Stimulated activated CD8-positive, alpha-beta memory T cell treated with anti-CD3 and anti-CD28 coated beads, Interleukin-15, amount 100 ng/mL, for 4 hours (primary cell): ENCODE measurements around the gene ZNF599.
"Not testable (repeated sequence)": the region's sequence is repeated elsewhere in the genome, so short reads cannot be mapped to it uniquely, and the experiment has no call there.

Experiments used
- DNase-seq, 2 donors: peaks; one replicate each; pipeline ENCODE4 v3.0.0-alpha.2; 2020; ENCODE audit warnings: low read depth in 2 of 2

Gene ZNF599

DNA sequence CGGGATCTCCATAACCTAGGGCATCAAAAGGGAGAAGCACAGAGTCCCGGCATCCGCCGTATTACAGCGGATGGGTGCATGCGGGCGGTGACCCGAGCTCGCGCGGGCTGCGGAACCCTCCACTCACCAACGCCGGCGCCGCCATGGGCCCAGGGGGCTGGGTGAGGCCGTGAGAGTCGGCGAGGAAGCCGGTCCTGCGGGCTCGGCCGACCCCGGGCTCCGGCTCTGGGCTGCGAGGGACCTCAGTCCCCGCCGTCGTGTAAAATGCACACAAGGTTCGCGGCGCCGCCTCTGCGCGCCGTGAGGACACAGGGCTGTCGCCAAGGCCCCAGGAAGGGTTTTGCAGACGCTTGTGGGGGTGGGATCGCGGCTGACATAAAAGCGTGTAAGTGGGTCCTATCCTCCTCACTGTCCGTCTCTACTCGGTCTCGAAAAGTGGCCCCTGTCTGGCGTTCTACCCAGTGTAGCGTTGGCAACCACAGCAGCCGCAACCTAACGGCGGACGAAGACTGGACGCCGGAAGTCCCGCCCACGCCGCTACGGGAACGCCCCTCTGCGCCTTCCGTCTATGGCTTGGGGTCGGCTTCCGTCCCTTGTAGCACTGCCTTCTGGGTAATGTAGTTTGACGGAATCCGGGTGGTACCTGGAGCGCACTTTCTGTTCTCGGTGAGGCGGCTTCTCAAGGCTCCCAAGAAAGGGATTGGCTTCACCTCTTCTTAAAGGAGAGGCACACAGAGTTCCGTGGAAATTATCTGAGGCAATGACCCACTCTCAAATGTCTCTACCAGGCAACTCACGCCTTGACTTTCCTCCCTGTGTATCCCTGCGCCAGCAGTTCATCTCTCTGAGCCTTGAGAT lies at the start of gene ZNF599:
ZNF599 (minus strand) TSS at position 519 of the 858 bp plus-strand sequence; CDS start at position 145, 374 bp downstream.
- DNase-seq, result peak; percentile 76

GRCh38 chr19:34818270-34818669 lies 45.3 kb upstream of the ZNF599 start:
- no peak for DNase-seq

- no peak for DNase-seq
These were observed 43.7 kb upstream of the ZNF599 start for GRCh38 chr19:34816708-34817107.

GRCh38 chr19:34808566-34808965 lies 35.6 kb upstream of the ZNF599 start:
- DNase-seq, result no peak

DNA sequence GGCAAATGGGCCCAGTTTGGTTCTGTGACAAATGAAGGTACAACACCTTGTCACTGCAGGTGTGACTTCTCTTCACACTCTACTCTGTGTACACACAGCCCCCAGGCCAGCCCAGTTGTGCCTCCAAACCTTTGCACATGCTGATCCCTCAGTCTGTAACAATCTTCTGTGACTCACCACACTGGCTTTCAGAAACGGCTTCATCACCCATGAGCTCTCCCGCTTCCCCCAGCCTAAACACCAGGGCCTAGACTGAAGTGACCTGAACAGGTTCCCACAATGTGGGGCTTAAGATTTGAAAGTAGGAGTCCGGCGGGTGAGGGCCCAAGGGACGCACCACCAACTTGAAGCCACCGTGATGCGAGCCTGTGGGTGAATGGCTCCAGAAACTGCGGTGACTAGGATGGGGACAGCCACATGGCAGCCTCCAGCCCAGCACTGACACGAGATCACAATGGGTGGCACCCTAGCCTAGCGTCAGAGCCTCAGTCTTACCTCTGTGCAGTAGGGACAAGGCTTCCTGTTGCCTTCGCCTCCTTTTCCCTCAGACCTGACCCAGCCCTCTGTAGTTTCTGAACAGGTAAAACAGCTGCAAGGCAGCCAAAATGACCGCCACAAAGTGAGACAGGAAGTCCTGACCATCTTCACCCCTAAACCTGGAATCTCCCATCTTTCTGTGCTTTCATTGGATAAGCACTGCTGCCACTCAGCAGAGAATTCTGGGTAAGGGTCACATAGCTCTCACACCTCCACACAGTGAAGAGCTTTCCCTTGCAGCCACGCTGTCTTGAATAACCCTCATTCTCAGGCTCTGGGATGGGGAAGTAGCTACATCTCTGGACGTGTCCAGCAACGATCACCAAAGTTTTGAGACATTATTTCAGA lies 34.2 kb upstream of the ZNF599 start:
- DNase-seq, result no peak

DNA sequence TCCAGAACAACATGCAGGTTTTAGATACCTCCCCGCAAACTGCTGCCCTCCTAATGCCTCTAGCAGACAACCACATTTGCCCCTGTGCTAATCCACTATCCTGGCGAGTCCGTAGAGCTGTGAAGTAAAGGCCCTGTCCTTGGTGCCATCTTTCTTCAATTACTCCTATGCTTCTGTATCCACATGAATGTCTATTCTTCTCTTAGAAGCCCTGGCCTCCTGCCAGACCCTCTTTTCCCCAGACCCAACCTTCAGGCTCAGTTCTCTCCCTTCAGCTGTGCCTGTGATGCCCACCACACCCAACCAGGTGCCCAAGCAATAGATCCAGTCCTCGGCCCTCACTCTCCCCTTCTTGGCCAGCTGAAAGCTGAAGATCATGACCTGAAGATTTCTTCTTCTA lies 31.1 kb upstream of the ZNF599 start:
- no peak for DNase-seq

DNA sequence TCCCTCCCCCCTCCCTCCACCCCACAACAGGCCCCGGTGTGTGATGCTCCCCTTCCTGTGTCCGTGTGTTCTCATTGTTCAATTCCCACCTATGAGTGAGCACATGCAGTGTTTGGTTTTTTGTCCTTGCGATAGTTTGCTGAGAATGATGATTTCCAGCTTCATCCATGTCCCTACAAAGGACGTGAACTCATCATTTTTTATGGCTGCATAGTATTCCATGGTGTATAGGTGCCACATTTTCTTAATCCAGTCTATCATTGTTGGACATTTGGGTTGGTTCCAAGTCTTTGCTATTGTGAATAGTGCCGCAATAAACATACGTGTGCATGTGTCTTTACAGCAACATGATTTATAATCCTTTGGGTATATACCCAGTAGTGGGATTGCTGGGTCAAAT lies 23.9 kb upstream of the ZNF599 start:
- DNase-seq, result not testable (repeated sequence)

GRCh38 chr19:34794066-34794960 lies 21.3 kb upstream of the ZNF599 start:
- DNase-seq, result no peak

GRCh38 chr19:34793565-34793964 lies 20.6 kb upstream of the ZNF599 start:
- no peak for DNase-seq

DNA sequence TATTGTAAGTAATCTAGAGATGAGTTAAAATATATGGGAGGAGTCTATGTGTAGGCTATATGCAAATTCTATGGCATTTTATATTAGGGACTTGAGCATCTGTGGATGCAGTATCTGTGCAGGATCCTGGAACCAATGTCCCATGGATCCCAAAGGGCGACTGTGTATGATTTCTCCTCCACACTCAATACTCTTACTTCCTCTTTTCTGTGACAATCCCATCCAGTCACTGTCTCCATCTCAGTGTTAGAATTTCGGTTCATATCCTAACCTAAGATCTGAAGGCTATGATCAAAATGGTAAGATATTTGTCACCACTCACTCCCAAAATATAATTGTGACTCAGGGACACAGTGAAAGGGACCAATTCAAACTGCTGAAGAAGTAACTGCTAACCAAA lies 15.1 kb upstream of the ZNF599 start:
- DNase-seq, result no peak

DNA sequence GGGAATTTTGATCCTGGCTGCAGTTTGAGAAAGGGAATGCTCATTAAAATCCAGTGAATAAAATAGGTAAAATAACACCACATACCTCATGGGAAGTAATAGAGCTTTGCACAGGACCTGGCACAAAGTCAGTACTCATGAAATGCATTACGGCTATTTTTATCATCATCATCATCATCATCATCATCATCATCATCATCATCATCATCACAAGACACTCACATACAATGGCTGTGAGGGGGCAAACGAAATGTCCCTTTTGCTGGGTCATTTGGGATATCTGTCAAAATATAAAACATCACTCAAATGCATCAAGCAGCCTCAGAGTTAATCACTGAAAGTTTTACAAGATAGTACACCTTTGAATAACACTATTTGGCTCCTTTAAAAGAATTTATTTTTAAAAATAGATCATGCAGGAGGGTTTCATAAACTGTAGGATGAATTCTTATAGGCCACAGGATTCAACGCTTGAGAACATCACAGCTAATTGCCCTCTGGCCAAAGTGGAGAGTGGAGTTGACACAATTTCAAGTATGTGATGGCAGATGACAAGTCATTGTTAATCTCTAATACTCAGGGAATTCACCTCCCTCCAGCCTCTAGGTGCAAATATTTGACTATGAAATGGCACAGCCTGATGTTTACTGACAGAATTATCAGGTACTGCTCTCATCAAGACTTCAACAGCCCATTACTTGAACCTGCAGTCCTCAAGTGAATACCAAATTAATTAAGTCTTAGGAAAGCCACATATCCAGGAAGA lies 14.2 kb upstream of the ZNF599 start:
- DNase-seq, result no peak

GRCh38 chr19:34786236-34786635 lies 13.2 kb upstream of the ZNF599 start:
- DNase-seq, result no peak

DNA sequence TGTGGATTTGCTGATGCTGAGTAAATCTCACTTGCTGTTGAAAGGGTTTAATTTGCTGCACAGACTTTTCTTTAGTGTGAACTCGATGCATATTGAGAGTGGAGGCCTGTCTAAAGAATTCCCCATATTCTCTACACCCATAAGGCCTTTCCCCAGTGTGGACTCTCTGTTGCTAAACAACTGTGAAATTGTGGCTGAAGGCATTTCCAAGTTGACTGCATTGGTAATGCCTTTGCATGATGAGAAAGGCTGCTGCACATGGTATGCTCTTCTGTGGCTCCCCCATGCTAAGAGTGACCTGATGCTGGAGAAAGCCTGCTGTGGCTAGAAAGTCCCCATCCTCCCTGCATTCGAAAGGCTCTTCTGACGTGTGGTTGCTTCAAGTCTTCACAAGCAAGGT lies 6.6 kb upstream of the ZNF599 start:
- DNase-seq, result no peak

DNA sequence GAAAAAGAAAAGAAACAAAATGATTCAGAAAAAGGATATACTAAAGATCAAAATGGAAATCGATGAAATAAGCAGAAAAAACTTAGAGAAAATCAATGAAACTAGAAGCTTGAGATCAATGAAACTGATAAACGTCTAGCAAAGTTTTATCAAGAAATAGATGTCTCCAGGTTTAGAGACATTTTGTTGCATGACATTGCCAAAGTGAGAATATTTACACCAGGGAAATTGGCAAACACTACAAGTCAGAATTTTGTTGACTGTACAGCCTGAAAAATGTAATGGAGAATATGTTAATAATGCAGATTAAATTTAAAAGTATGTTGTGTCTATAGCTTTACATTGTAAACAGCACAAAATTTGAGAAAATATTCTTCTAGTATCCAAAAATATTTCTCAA lies 5.3 kb upstream of the ZNF599 start:
- no peak for DNase-seq

DNA sequence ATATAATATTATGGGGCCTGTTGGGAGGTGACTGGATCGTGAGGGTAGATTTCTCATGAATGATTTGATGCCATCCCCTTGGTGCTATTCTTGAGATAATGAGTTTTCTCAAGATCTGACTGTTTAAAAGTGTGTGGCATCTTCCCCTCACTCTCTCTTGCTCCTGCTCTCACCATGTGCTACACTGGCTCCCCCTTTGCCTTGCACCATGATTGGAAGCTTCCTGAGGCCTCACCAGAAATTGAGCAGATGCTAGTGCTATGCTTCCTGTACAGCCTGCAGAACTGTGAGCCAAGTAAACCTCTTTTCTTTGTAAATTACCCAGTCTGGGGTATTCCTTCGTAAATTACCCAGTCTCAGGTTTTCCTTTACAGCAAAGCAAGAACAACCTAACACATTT lies 1.8 kb upstream of the ZNF599 start:
- no peak for DNase-seq

- no peak for DNase-seq
These were observed 495 bp upstream of the ZNF599 start for GRCh38 chr19:34773555-34773864.

GRCh38 chr19:34767951-34768350 lies 5.1 kb downstream of the ZNF599 start:
- no peak for DNase-seq

DNA sequence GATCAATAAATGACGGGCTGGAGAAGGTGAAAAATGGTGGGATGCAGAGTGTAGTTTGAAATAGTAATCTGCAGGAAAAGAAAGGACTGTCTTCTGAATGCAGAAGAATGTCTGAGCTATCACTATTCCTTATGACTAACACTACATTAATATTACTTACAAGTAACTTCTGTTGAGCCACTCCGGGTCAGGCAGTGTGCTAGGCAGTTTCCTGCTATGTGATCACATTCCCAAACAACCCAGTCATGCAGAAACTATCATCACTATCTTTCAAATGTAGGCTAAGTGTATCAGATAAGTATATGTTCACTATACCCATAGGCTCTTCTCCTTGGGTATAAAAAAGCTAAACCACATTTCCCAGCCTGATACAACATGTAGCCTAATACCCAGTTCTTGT lies 6.6 kb downstream of the ZNF599 start:
- DNase-seq, result no peak

GRCh38 chr19:34759218-34759917 lies 13.6 kb downstream of the ZNF599 start:
- DNase-seq, result no peak

DNA sequence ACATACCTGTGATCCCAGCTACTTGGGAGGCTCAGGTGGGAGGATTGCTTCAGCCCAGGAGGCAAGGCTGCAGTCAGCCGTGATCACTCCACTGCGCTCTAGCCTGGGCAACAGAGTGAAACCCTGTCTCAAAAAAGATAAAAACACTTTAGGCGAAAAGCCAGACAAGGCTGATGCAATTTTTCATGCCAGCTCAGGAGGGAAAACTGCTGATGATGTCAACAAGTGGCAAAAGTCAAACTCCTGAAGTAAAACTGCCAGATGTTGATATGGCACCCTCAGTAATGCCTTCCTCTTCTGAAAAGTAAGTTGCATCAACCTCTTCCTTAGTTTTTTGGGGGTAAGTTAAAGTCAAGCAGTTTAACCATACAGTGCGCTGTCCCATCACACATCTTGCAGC lies 15.6 kb downstream of the ZNF599 start:
- DNase-seq, result no peak
